ENCODE results near the gene DLGAP1.

The DLGAP1 gene

DNA sequence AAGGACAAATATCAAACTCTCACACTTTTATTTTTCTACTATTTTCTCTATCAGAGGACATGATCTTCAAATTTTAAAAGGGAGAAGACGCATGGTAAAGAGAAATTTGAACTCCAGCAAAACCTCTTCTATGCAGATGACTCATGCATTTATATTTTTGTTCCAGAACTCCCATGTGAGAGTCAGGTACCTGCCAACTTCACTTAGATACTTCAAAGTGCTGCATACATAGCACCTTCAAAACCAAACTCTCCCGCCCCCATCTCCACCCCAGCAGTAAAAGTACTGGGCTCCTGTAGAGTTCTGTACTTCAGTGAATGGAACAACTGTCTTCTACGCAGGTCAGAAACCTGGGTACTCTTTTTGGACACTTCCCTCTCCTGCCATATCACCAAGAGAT lies 606.8 kb downstream of the DLGAP1 start:
- DNase-seq, result no peak

DNA sequence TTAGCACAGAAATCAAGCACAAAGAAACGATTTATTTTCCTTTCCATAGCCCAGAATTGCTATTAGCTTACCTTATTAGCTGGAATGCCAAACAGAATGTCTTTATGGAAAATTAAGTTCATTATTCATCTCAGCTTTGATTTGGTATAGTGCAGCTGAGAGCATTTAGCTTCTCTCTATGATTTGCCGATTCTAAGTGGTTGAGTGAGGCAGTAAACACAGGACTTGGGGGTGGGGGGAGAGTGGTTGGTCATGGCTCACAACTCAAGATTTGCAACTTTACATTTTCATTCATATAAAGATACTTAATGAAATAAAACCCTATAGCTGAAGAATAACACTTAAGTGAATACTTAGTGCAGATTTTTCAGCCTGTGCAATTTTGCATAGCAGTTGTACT lies 609.9 kb downstream of the DLGAP1 start:
- no peak for DNase-seq

DNA sequence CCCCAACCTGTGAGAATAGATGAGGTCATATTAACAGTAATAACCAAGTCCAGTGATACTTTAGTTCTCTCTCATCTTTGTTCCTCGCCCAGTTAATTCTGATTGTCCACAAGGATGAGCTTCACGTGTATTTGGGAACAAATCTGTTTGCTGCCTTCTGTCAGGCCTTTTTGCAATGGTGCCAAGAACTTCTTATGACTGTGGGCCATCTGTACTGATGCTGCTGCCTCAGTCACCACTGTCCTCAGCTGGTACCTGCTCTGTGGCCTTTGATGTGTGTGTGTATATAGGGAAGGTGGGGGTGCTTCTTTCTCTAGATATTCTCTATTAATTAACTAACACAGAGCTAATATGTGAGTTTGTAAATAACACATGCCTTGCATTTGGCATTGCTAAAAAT lies 612.3 kb downstream of the DLGAP1 start:
- DNase-seq, result no peak

DNA sequence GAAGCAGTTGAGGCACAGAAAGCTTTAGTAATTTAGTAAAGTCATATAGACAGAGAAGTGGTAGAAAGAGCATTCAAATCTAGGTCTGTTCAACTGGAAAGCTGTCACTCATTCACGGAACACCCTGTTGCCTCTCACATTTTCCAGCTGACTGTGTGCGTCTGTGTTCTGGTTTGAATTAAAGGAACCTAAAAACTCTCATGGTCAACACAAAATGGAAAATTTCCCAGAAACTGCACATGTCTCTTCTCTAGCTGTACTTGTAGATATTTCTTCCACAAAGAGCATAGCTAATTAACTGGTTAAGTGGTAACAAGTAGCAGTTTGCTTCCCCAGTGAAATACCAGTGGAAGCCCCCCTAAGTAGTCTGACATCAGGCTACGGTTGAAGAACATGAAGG lies 614.3 kb downstream of the DLGAP1 start:
- no peak for DNase-seq

DNA sequence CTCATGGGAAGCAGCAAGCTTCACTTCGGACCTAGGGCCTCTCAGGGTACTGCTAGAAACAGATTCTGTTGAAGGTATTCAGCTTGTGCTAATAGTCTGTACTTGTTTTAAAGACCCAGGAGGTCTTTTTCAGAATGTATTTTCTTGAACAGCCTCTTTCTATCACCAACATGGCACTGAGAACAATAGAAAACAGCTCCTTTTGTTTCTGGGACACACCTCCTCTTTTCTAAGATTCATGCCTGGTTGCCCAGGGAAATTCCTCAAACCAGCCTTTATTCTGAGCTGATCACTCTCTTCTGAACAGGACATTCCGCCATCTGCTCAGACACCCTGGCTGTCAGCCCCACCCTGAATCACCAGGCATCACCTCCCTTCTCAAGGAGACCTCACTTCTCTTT lies 615.5 kb downstream of the DLGAP1 start:
- no peak for DNase-seq

DNA sequence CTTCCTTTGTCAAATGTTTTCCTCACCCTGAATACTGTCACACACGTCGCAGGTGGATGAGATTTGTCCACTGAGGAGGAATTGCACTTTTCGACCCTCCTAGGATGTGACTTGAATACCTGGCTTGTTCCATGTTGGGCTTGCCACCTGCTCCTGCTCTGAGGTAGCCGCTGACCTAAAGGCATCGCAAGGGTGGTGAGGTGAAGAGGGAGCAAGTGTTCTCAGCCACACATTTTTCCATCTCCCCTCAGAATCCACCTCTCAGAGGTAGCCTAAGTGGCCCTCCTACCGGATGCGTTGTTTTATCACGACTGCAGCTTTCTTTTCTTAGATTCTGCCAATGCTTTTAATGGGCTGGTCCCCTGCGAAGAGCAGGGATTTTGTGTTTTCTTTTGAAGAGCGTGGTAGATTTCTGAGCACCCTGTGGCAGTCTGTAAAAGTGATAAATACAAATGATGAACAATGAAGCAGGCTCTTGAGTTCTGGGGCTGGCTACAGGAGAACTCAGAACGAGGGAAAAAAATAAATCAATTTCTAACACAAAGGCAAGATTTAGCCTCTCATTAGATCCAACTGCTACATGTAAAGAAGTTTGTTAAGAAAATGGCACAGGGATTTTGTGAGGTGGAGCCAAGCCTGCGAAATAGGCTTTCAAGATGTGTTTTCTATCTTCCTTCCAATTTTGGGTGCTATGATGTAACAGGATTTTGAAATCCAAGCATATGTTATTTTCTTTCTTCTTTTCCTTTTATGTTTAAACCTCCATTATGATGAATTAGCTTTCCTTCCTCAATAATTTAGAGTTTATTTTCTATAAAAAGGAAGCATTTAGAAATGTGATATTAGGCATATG lies 618.4 kb downstream of the DLGAP1 start:
- no peak for DNase-seq

DNA sequence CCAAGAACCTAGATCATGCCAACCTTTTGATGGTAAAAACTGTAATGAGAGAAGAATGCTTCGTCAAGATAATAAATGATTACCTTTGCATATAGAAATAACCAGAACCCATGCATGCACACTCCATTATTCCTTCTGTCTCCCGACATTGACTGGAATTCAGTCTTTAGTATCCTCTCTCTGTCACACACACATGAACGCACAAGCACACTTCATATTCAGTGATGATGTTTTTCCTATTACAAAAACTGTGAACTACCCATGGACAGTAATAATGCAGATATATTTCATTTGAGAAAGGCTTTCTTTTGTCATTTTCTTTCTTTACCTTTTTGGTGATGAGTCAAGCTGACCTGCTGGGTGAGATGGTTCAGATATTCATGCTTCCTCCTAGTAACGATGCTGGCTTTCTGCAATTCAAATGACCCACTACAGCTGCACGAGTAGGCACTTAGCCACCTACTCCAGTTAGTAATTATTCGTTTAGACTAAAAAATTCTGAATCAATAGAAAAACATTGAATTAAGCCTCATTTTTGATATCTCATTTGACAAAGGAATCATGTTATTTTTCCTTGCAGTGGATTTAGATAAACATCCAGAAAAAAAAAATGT lies 623.0 kb downstream of the DLGAP1 start:
- DNase-seq, result no peak

DNA sequence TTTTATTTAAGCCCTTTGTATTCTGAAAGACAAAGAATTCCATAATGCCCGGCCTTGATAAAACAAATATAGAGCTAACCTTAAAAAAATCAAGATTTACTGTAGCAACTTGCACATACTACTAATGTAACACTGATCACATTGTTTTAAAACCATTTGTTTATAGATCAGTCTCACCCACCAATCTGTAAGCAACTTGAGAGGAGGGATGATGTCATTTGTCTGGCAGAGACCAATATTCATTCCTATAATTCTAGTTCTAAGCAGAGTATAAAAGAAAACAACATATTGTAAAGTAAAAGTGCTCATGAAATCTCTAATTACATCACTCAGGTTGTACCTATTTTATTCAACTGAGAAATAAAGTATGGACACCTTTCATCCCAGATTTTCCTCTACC lies 624.5 kb downstream of the DLGAP1 start:
- no peak for DNase-seq

DNA sequence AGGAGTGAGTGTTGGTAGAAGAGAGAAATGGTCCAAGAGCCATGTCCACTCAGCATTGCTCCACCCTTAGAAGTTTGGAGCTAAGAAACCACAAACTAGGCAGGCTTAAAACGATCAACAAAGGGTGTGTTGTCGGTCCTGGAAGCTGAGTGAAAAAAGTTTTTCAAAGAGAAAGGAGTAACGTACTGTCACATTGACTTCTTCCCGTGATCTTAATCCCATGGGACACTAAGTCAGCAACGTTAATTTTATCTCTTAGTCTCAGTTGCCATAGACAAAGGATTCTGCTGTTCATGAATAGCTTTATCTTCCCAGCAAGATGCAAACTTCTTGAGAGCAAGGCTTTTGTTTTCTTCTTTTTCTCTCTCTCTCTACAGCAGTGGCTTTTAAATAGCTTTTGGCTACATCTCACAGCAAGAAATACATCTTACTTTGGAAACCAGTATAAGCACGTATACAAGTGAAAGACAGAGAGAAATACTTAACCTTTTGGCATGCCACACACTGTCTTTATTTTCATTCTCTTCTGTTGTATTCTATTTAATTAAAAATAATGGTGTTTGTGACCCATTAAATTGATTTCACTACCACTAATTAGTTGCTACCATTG lies 627.8 kb downstream of the DLGAP1 start:
- no peak for DNase-seq

DNA sequence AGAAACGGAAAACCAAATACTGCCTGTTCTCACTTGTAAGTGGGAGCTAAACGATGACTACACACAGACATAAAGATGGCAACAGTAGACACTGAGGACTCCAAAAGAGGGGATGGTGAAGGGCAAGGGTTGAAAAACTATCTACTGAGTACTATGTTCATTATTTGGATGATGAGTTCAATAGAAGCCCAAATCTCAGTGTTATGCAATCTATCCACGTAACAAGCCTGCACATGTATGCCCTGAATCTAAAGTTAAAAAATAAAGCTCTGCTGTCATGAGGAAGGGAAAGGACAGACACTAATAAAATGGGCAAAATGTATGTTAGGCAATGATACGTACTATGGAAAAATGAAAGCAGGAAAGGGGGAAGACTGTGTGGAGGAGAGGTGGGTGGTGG lies 629.1 kb downstream of the DLGAP1 start:
- DNase-seq, result no peak

DNA sequence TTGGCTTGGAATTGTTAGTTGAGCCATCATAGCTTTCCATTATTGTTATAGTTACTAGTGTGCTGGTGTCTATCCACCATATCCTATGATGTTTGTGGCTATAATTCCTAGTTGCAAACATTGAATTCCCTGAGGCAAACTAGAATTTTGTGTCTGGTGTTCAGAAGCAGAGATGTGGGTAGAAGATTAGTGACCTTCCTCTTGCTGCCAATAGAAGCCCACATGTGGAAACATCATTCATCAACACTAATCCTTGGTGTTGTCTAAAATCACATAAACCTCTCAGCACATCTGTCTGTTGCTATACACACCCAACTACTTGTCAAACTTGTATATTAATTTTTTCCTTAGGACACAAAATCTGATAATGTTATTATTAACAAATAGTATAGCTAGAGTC lies 631.0 kb downstream of the DLGAP1 start:
- no peak for DNase-seq

DNA sequence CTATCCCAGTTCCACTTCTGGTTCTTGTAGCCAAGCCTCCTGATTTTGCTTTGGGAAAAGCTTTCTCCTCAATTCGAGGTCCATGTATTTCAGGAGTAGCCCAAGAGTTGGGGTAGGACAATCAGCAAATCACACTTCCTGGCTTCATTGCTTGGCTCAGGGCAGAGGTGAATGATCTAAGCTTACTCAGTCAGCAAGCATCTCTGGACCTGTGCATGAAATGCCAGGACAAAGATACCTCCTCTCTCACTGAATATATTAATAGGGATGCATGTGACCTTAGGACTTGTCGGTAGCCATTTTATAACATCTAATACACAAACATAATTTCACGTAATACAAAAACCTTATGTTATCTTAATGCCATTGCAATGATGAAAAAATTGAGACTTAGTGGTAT lies 632.0 kb downstream of the DLGAP1 start:
- no peak for DNase-seq

DNA sequence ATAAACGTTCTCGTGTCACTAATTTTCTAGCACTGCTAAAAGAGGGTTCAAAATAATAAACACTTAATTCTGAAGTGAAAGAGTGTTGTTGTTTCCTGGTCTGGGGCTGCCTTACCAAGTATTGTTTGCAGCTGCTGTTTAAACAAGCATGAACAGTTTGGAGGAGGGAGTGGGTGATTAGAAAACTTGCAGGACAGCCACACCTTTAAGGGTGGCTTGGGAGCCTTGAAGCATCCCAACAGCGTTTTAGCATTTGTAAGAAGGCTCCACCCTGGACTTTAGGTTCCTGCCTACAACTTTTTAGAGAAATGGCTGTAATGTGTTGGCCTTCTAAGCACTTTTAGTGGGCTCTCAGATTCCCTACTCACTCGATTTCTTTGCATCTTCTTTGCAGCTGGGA lies 633.6 kb downstream of the DLGAP1 start:
- DNase-seq, result no peak

DNA sequence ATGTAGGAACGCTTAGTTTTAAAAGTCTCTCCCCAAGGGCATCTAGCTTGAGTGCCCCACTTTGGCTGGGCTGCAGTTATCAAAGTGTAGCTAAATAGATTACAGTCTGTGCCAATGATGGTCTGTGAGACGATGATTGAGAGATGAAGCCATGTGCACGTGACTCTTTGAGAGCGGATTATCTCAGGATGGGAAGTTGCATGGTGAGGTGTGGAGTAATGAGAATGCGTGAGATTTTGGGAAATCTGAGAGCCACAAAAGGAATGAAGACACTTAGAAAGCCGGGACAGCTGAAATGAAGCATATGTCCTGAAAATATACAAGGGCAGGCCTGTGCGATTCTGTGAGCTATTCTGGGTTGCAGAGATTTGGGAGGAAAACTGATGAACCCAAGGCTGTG lies 635.1 kb downstream of the DLGAP1 start:
- DNase-seq, result no peak

DNA sequence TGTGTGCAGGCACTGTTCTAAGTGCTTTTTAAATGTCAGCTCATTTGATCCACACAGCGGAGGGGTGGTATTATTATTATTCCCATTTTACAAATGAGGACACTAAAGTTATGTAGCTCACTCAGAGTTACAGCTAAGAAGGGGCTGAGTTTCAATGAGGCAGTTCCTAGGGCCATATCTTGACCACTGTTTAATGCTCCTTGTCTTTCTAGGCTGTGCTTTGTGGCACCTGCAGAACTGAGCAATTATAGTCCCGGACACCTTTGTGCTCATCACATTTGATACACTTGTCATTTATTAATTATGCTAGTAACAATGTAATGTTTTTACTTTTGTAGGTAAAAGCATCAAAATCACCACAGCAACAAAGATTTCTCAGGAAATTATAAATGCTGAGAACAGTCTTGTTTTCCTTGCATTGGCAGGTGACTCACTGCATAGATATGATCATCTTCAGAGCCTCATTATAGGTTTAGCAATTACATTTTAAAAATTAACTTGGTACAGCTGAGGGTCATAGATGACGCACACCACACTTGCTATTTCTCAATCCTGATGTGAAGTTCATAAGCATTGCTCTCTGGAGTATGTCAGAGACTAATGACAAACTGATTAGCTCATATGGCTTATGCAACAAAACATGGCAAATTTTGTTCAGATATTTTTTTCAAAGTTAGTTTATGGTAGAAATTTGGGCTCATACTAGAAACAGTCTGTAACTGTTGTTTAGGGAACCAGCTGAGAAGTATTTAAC lies 638.3 kb downstream of the DLGAP1 start:
- no peak for DNase-seq

DNA sequence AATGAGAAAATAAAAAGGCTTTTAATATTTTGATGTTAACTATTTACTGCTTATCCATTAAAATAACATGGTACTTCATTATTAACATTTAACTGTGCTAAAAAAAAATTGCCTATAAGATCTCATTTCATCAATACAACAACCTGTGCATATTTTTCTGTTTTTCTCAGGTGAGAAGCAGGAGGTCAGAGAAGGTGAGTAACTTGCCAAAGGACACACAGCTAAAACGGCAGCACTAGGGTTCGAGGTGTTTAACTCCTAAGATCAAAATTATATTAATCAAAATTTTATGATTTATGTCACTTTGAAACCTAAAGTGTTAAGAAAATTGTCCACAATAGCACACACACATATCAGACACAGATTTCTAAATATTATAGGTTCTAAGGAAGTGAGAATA lies 639.1 kb downstream of the DLGAP1 start:
- DNase-seq, result no peak

DNA sequence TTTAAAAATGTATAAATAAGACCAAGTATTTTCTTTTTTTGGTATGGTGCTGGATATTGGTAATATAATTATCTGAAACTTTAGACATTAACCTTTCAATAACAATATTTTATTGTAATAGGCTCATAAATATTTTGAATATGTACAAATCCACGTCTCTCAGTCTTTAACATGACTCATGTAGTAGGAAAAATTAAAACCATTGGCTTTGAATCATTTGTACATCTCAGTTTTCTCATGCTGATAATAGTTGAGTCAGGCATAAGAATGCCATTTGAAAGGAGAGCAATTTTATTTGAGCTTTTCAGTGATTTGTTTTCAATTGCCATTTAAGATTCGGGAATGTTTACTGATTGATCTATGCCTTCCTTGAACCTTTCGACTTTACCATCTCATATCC lies 640.3 kb downstream of the DLGAP1 start:
- DNase-seq, result no peak

DNA sequence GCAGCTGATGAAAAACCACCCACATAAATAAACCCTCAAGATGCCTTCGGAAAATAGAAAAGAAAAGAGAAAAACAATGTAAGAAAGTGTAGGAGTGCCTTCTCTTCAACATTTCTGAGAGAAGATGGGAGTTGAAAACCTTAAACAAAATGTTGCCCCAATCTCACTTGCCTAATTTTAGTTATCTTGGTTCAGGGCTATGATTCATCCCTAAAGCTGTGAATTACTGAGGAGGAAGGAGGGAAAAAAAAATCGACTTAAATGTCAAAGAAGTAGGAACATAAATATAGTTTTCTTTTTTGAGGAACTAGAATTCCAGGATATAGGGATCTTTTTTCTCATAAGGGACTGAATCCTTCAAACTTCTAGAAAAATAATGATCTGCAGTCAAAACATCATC lies 644.8 kb downstream of the DLGAP1 start:
- DNase-seq, result no peak

DNA sequence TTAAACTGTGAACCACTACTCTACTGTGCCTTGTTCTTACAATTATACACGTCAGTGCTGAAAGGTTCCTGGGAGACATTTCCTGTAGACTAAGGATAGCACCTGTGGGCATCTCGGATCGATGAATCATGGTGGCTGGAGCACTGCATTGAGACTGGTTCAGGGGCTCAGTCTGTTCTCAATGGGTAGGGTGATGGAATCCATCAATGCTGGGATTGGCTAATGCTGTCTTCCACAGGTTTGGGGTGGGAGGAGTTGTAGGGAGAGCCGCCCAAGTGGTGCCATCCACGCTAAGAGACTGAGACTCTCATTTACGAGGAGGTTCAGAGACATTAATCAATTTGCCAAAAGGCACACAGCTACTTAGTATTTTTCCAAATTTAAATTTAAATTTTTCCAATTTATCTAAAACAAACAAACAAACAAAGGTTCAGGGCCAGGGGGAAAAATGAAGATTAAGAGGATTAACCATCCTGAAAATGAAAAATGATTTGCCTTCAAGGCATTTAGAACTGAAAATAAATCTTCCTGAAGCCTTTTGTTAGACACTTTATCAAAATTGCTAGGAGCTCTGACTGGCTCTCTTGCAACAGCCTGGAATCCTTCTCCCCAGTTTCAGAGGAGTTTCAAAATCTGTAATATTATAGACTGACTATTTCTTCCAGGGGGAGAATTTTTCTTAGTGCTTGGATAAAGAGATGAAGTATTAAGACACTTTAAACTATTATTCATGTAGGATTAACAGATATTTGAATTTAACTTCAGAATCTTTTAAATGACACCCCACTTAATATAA lies 645.9 kb downstream of the DLGAP1 start:
- no peak for DNase-seq

DNA sequence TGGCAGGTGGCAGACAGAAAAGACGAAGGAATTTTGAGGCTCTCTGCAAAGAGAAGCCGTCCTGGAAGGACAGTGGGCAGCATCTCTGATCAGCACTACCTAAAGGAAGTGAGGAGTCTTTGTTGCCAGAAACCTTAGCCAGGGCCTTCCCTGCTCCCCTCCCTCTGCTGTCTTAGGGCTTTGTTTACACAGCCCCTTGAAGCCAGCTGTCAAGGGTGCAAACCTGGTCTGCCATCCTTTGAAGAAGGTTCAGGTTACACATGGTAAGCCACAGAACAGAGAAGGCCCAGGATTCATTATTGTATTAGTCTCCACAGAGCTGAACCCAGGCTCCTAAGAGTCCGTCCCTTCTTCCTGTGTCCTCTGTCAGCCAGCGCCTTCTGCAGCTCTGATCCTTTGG lies 648.5 kb downstream of the DLGAP1 start:
- no peak for DNase-seq

DNA sequence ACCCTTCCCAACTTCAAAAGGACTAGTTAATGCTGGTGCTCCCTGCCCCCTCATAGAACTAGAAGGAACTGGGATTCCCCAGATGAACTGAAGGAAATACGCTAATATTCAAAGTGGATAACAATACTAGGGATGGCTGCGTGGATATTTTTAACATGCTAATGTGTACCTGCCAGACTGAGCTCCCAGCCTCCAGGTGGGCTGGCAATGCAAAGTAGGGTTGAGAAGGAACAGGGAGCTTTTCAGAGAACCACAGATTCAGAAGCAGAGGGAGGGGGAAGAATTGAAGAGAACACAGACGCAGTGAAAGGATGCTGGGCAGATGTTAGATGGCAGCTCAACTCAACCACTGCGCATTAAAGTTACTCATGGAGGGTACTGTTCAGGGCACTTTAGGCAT lies 650.8 kb downstream of the DLGAP1 start:
- no peak for DNase-seq

DNA sequence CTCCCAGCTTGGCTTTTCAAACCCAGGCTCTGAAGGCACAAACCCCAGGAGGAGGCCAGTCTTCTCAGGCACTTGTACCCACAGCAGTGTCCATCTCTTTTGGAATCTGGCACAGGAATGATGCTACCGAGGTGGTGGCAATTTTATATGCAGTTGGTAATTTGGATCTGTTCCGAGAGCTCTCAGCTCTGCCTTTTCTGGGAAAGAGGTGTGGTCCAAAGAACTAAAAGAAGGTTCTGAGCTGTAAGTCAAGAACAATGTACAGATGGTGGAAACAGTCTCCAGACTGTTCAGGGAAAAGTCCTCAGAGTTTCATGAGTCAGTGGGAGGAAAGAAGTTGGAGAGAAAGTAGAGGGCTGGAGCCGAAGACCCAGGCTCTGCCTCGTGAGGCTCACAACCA lies 651.8 kb downstream of the DLGAP1 start:
- DNase-seq, result no peak

DNA sequence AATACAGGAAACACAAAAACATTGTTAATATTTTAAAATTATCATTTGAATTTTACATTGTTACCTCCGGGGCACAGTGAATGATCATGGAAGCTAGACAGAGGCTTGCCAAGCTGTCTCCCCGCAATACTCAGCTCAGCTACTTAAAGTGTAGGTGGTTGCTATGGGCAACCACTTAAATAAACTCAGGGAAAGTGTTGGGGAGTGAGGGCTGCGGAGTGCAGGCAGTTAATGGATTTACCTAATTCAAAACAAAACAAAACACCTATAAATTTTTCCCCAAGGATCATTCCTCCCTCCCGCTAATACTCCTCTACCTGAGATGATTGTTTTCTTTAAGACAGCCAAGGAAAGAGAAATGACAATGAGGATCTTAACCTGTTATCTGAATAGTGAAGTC lies 655.6 kb downstream of the DLGAP1 start:
- DNase-seq, result no peak

Data from NK-92 treated with Interleukin-12 subunit alpha and Interleukin-12 subunit beta, amount 100 ng/mL, for 24 hours (cell line).